Activated CD4-positive, alpha-beta memory T cell treated with anti-CD3 and anti-CD28 coated beads, Interleukin-2, amount 10 ng/mL, durations not matched to agents 7 days and 5 days (primary cell): Measurements from ENCODE around the gene SFSWAP. TPM values are rescaled to one million over a fixed set of nuclear protein-coding genes. Genes with fewer than 3 reads are reported as not detected.
A peak's percentile ranks its signal among the peaks of the same experiment; 100 is the strongest.

Experiments
- CTCF ChIA-PET: fragments of 350-600 bp; sonication (Branson Sonifier 250); formaldehyde crosslinking; loops from one replicate; lab custom pipeline; 2021; ENCODE audit warnings: antibody characterized with exemption, inconsistent platforms; lab: Charles Lee
- POLR2A ChIA-PET: fragments of 350-600 bp; sonication (Branson Sonifier 250); formaldehyde crosslinking; loops from one replicate; lab custom pipeline; 2021; ENCODE audit warnings: antibody characterized with exemption; lab: Charles Lee
- DNase-seq: peaks from one replicate; pipeline ENCODE4 v3.0.0-alpha.2; 2020
- H3K27ac Mint-ChIP-seq: one replicate; pipeline ENCODE4 v1.8.0; 2021; ENCODE audit warnings: mild to moderate bottlenecking, mixed read lengths
- H3K27me3 Mint-ChIP-seq: one replicate; pipeline ENCODE4 v1.8.0; 2021; ENCODE audit warnings: mixed read lengths
- H3K36me3 Mint-ChIP-seq: one replicate; pipeline ENCODE4 v1.8.0; 2021; ENCODE audit warnings: low read depth, mixed read lengths
- H3K4me1 Mint-ChIP-seq: one replicate; pipeline ENCODE4 v1.8.0; 2021; ENCODE audit warnings: mixed read lengths
- H3K4me3 Mint-ChIP-seq: one replicate; pipeline ENCODE4 v1.8.0; 2021; ENCODE audit warnings: mild to moderate bottlenecking, mixed read lengths
- H3K9me3 Mint-ChIP-seq: one replicate; pipeline ENCODE4 v1.8.0; 2021; ENCODE audit warnings: mixed read lengths
- total RNA-seq, 2 experiments: library from RNA; stranded (reverse); gene quantifications; one replicate each; pipeline ENCODE4 v1.2.3, GENCODE V29; 2021

SFSWAP gene
- total RNA-seq, 2 experiments from 2014 or later = 43.7 to 48.0 TPM

DNA sequence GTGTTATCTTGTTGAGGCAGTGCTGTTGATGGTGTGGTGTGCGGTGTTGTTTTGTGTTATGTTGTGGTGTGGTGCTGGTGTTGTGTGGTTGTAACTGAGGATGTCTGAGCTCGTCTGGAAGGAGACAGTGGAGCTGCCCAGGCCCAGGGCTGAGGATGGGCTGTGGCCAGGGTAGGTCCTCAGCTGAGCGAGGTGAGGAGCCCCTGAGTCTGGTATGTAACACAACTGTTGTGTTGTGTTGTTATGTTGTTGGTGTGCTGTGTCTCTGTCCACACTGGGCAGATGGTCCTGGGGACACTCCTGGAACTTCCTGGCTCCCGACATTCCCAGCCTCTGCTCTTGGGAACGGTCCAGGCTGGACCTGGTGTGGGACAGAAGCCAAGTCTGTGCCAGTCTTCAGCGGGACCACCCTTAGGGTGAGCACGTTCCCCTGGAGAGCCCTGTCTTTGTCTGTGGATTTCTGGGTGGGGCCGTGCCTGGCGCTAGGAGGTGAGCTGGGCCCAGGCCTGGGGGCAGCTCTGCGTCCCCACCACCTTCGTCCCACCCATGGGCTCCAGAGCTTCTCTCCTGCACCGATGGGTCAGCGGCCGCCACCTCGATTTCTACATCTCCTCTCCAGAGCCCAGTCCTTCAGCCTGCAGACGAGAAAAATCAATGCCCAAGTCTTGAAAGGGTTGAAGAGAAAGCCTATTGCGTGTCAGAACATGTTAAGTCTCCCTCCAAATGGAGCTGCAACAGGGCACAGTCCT, 27.4 kb upstream of the SFSWAP start:
- POLR2A ChIA-PET = no interaction called here
- H3K9me3 Mint-ChIP-seq = peaks cover 12% of the 10 kb centered on the region
- DNase-seq = no peak
- CTCF ChIA-PET = no interaction called here
- no peak overlapping the region for H3K27ac Mint-ChIP-seq
- no peaks in the 10 kb centered on the region for H3K36me3 Mint-ChIP-seq
- no peaks in the 10 kb centered on the region for H3K4me1 Mint-ChIP-seq
- no peak overlapping the region for H3K4me3 Mint-ChIP-seq
- H3K27me3 Mint-ChIP-seq = no peaks in the 10 kb centered on the region

GRCh38 chr12:131684015-131684725, 26.7 kb upstream of the SFSWAP start:
- CTCF ChIA-PET = no interaction called here

GRCh38 chr12:131687346-131688125, 23.4 kb upstream of the SFSWAP start:
- ChIA-PET CTCF (no interaction called here), POLR2A (no interaction called here)
- peaks cover 21% of the 10 kb centered on the region for H3K9me3 Mint-ChIP-seq
- no peak overlapping the region for H3K4me3 Mint-ChIP-seq
- no peaks in the 10 kb centered on the region for H3K27me3 Mint-ChIP-seq
- no peak overlapping the region for H3K27ac Mint-ChIP-seq
- H3K36me3 Mint-ChIP-seq = no peaks in the 10 kb centered on the region
- H3K4me1 Mint-ChIP-seq = no peaks in the 10 kb centered on the region
- DNase-seq = no peak

More at GRCh38 chr12:131684015-131684725, 26.7 kb upstream of the SFSWAP start:
- Mint-ChIP-seq H3K9me3 (peaks cover 19% of the 10 kb centered on the region), H3K36me3 (no peaks in the 10 kb centered on the region), H3K4me3 (no peak overlapping the region), H3K4me1 (no peaks in the 10 kb centered on the region), H3K27ac (no peak overlapping the region), H3K27me3 (no peaks in the 10 kb centered on the region)
- DNase-seq = no peak
- POLR2A ChIA-PET = no interaction called here

- DNase-seq = no peak
- H3K36me3 Mint-ChIP-seq = no peaks in the 10 kb centered on the region
- no peaks in the 10 kb centered on the region for H3K27me3 Mint-ChIP-seq
- no peaks in the 10 kb centered on the region for H3K4me1 Mint-ChIP-seq
- ChIA-PET POLR2A (no interaction called here), CTCF (no interaction called here)
- H3K27ac Mint-ChIP-seq = no peak overlapping the region
- peaks cover 14% of the 10 kb centered on the region for H3K9me3 Mint-ChIP-seq
- no peak overlapping the region for H3K4me3 Mint-ChIP-seq
These were observed 22.6 kb upstream of the SFSWAP start for GRCh38 chr12:131688131-131688844.

DNA sequence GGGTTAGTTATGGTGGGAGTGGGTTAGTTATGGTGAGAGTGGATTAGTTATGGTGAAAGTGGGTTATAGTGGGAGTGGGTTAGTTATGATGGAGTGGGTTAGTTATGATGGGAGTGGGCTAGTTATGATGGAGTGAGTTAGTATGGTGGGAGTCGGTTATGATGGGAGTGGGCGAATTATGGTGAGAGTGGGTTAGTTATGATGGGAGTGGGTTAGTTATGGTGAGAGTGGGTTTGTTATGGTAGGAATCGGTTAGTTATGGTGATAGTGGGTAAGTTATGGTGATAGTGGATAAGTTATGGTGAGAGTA, 22.1 kb upstream of the SFSWAP start:
- POLR2A ChIA-PET = no interaction called here
- no peak overlapping the region for H3K4me3 Mint-ChIP-seq
- H3K27ac Mint-ChIP-seq = no peak overlapping the region
- H3K4me1 Mint-ChIP-seq = no peaks in the 10 kb centered on the region
- DNase-seq = no peak
- no peaks in the 10 kb centered on the region for H3K27me3 Mint-ChIP-seq
- peaks cover 14% of the 10 kb centered on the region for H3K9me3 Mint-ChIP-seq
- no peaks in the 10 kb centered on the region for H3K36me3 Mint-ChIP-seq
- CTCF ChIA-PET = no interaction called here

- ChIA-PET CTCF (no interaction called here), POLR2A (no interaction called here)
- H3K27ac Mint-ChIP-seq = no peak overlapping the region
- no peak overlapping the region for H3K4me3 Mint-ChIP-seq
- H3K27me3 Mint-ChIP-seq = no peaks in the 10 kb centered on the region
- no peak for DNase-seq
- peaks cover 14% of the 10 kb centered on the region for H3K9me3 Mint-ChIP-seq
- no peaks in the 10 kb centered on the region for H3K4me1 Mint-ChIP-seq
- no peaks in the 10 kb centered on the region for H3K36me3 Mint-ChIP-seq
These were observed 20.6 kb upstream of the SFSWAP start for GRCh38 chr12:131690320-131690719.

GRCh38 chr12:131692431-131692830, 18.5 kb upstream of the SFSWAP start:
- Mint-ChIP-seq H3K36me3 (no peaks in the 10 kb centered on the region), H3K27me3 (no peaks in the 10 kb centered on the region), H3K9me3 (peaks cover 14% of the 10 kb centered on the region), H3K4me1 (no peaks in the 10 kb centered on the region), H3K4me3 (no peak overlapping the region), H3K27ac (no peak overlapping the region)
- DNase-seq = peak; percentile 3
- POLR2A ChIA-PET = no interaction called here
- CTCF ChIA-PET = interaction anchor here (0.5 kb wide), 1 partner anchor 241 kb away, joined by 3 read pairs; no protein-coding TSS in a partner anchor

DNA sequence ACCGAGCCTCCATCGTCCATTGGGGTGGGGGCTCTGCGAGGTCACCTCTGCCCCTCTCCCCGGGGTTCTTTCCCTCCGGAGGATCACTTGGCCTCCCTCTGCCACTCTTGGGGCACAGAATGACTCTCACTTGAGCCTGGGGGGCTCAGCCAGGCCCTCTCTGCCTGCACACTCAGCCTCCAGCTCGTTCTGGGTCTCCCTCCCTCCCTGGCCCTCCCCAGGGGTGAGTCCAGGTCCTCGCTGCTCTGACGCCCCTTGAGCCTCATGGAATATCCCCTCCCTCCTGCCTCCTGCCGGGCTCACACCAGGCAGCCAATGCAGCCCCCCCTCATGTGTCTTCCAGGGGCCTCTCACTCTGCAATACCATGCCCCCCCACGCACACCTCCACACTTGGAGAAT, 17.7 kb upstream of the SFSWAP start:
- Mint-ChIP-seq H3K27me3 (no peaks in the 10 kb centered on the region), H3K9me3 (peaks cover 12% of the 10 kb centered on the region), H3K4me1 (no peaks in the 10 kb centered on the region), H3K36me3 (no peaks in the 10 kb centered on the region), H3K4me3 (no peak overlapping the region), H3K27ac (no peak overlapping the region)
- peak; percentile 7 for DNase-seq
- POLR2A ChIA-PET = no interaction called here
- CTCF ChIA-PET = no interaction called here

DNA sequence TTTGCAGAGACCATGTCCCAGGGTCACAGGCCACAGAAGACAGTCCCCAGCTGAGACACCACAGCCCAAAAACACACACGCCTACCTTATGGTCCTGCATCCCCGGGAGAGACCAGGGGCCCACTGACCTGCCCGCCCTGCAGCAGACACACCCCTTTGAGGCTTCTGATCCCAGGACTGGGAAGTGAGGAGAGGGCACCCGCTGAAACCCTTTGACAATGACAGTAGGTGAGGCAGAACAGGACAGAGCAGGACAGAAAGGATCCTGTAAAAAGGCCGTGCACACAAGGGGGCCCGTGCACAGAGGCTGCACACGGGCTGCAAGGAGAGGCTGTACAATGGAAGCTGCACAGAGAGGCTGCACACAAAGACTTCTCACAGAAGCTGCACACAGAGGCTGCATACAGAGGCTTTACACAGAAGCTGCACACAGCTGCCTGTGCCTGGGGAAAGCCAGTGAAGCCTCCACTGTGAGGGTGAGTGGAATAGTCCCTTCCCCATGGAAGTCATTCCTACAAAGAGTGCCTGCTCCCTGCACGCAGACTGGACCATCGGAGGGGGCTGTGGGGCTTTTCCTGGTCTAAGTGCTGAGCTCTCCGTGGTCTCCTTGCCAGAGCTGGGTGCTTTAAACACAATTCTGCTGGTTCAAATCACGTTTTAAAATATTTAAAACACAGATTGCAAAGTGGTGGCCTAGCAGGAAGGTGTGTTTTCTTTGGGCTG, 16.6 kb upstream of the SFSWAP start:
- Mint-ChIP-seq H3K27me3 (peaks cover 2% of the 10 kb centered on the region), H3K27ac (no peak overlapping the region), H3K4me3 (no peak overlapping the region), H3K36me3 (no peaks in the 10 kb centered on the region), H3K9me3 (peaks cover under 1% of the 10 kb centered on the region), H3K4me1 (no peaks in the 10 kb centered on the region)
- CTCF ChIA-PET = interaction anchor here (0.6 kb wide), 1 partner anchor 865 kb away, joined by 3 read pairs; no protein-coding TSS in a partner anchor
- peak; percentile 12 for DNase-seq
- POLR2A ChIA-PET = interaction anchor here (0.6 kb wide), 1 partner anchor 12 kb away, joined by 4 read pairs; no protein-coding TSS in a partner anchor

DNA sequence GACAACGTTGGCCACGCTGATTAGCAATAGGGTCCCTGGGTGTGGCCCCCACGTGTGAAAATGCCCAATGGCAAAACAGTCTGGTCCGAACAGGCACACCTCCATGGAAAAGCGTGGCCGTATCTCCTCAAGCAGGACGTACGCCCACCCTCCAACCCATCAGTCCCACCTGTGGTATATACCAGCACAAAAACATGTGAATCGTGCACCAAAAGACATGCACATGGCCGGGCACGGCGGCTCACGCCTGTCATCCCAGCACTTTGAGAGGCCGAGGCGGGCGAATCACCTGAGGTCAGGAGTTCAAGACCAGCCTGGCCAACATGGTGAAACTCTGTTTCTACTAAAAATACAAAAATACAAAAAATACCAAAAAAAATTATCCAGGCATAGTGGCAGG, 14.9 kb upstream of the SFSWAP start:
- H3K27ac Mint-ChIP-seq = no peak overlapping the region
- H3K4me3 Mint-ChIP-seq = no peak overlapping the region
- CTCF ChIA-PET = no interaction called here
- POLR2A ChIA-PET = no interaction called here
- peaks cover 2% of the 10 kb centered on the region for H3K27me3 Mint-ChIP-seq
- no peaks in the 10 kb centered on the region for H3K36me3 Mint-ChIP-seq
- H3K4me1 Mint-ChIP-seq = no peaks in the 10 kb centered on the region
- DNase-seq = no peak
- no peaks in the 10 kb centered on the region for H3K9me3 Mint-ChIP-seq

- Mint-ChIP-seq H3K4me1 (peaks cover 7% of the 10 kb centered on the region), H3K27me3 (peaks cover 2% of the 10 kb centered on the region), H3K27ac (no peak overlapping the region), H3K4me3 (no peak overlapping the region), H3K36me3 (no peaks in the 10 kb centered on the region), H3K9me3 (no peaks in the 10 kb centered on the region)
- no peak for DNase-seq
- CTCF ChIA-PET = no interaction called here
- POLR2A ChIA-PET = no interaction called here
These were observed 12.6 kb upstream of the SFSWAP start for GRCh38 chr12:131698286-131698685.

- H3K4me1 Mint-ChIP-seq = peaks cover 10% of the 10 kb centered on the region
- POLR2A ChIA-PET = interaction anchor here (1.1 kb wide), 1 partner anchor 12 kb away, joined by 3 read pairs; the partner anchor contains the start of gene SFSWAP
- no peak for DNase-seq
- H3K27ac Mint-ChIP-seq = no peak overlapping the region
- no peaks in the 10 kb centered on the region for H3K36me3 Mint-ChIP-seq
- CTCF ChIA-PET = no interaction called here
- H3K4me3 Mint-ChIP-seq = no peak overlapping the region
- H3K27me3 Mint-ChIP-seq = peaks cover 2% of the 10 kb centered on the region
- H3K9me3 Mint-ChIP-seq = no peaks in the 10 kb centered on the region
These were observed 11.5 kb upstream of the SFSWAP start for GRCh38 chr12:131699434-131699833.
